Iris pigment epithelial cell (primary cell): ENCODE data around the gene TMEM8B.
"Not testable (repeated sequence)": the region's sequence is repeated elsewhere in the genome, so short reads cannot be mapped to it uniquely, and the experiment has no call there.

Experiments used
- DNase-seq: peaks from one replicate; pipeline ENCODE4 v3.0.0-alpha.2; 2011; ENCODE audit warnings: low read depth

The TMEM8B gene

GRCh38 chr9:35864695-35865255 lies 35.7 kb downstream of the TMEM8B start:
- DNase-seq: no peak

- no peak for DNase-seq
Observed at GRCh38 chr9:35867538-35867937, 38.5 kb downstream of the TMEM8B start.

GRCh38 chr9:35868933-35869332 lies 39.9 kb downstream of the TMEM8B start:
- DNase-seq: no peak

GRCh38 chr9:35869621-35870216 lies 40.7 kb downstream of the TMEM8B start:
- DNase-seq: no peak

- DNase-seq: no peak
Observed at GRCh38 chr9:35870351-35870923, 41.4 kb downstream of the TMEM8B start, which contains the start of gene OR13J1. OR13J1 (minus strand) TSS chr9:35870401; CDS start chr9:35870401, 0 bp downstream.

GRCh38 chr9:35871545-35871944 lies 42.5 kb downstream of the TMEM8B start:
- no peak for DNase-seq

- no peak for DNase-seq
Observed at GRCh38 chr9:35872505-35872904, 43.5 kb downstream of the TMEM8B start.

- peak; percentile 58 for DNase-seq
Observed at GRCh38 chr9:35882263-35882848, 53.3 kb downstream of the TMEM8B start.

- peak; percentile 21 for DNase-seq
Observed at GRCh38 chr9:35882996-35883395, 54.0 kb downstream of the TMEM8B start.

- DNase-seq: not testable (repeated sequence)
Observed at GRCh38 chr9:35884908-35885307, 55.9 kb downstream of the TMEM8B start.

GRCh38 chr9:35891646-35892045 lies 62.6 kb downstream of the TMEM8B start:
- no peak for DNase-seq

GRCh38 chr9:35892051-35892450 lies 63.0 kb downstream of the TMEM8B start:
- no peak for DNase-seq

- no peak for DNase-seq
Observed at GRCh38 chr9:35896570-35896969, 67.5 kb downstream of the TMEM8B start.

- DNase-seq: not testable (repeated sequence)
Observed at GRCh38 chr9:35897376-35898099, 68.5 kb downstream of the TMEM8B start.

GRCh38 chr9:35898337-35898736 lies 69.3 kb downstream of the TMEM8B start:
- no peak for DNase-seq

- DNase-seq: no peak
Observed at GRCh38 chr9:35899021-35899420, 70.0 kb downstream of the TMEM8B start.

- DNase-seq: peak; percentile 62
Observed at GRCh38 chr9:35903049-35903448, 74.0 kb downstream of the TMEM8B start.

GRCh38 chr9:35904338-35904737 lies 75.3 kb downstream of the TMEM8B start:
- DNase-seq: no peak

- peak; percentile 70 for DNase-seq
Observed at GRCh38 chr9:35905051-35905781, 76.2 kb downstream of the TMEM8B start.

GRCh38 chr9:35905912-35906679 lies 77.1 kb downstream of the TMEM8B start, which contains the start of gene HRCT1:
HRCT1 (plus strand) TSS chr9:35906202; CDS start chr9:35906288, 86 bp downstream.
- DNase-seq: peak; percentile 96
